ENCODE results near the gene MYO5A. TPM values are rescaled to one million over a fixed set of nuclear protein-coding genes. Genes with fewer than 3 reads are reported as not detected.

The MYO5A gene
- total and polyA plus RNA-seq, 9 of the 15 experiments (the other 6 are each of a cell fraction or from before 2014, with no cell fraction given), result 0.03 to 0.82 (median 0.40) TPM

- H4K20me1 ChIP-seq (replicated peaks; ENCODE audit: control insufficient read depth, insufficient read depth, low read length), result no peaks in the 10 kb centered on the region
- no peak for TF ChIP-seq ZNF41 (CRISPR knock-in tag; conservative IDR thresholded peaks at IDR 0.05)
- no peak for TF ChIP-seq ZNF174 (CRISPR knock-in tag; IDR thresholded peaks at IDR 0.05)
- no peak for TF ChIP-seq CHD1 (IDR thresholded peaks at IDR 0.05; ENCODE audit: low read length)
- no peak for TF ChIP-seq SIRT6 (IDR thresholded peaks at IDR 0.05; ENCODE audit: low read depth, low read length)
- no peak for TF ChIP-seq SMARCA5 (IDR thresholded peaks at IDR 0.05)
- TF ChIP-seq NFATC3 (IDR thresholded peaks at IDR 0.05), result no peak
- TF ChIP-seq SRSF7 (optimal IDR thresholded peaks at IDR 0.05; ENCODE audit: low read depth, low read length), result no peak
- TF ChIP-seq HMGN3 (IDR thresholded peaks at IDR 0.05; ENCODE audit: borderline replicate concordance, extremely low read depth, insufficient read length, low read depth, low read length), result no peak
- no peak for TF ChIP-seq RBM25 (IDR thresholded peaks at IDR 0.05; ENCODE audit: low read depth, low read length, severe bottlenecking)
- no peak for TF ChIP-seq ZNF175 (CRISPR knock-in tag; IDR thresholded peaks at IDR 0.05; ENCODE audit: low read depth)
- TF ChIP-seq PURB (CRISPR knock-in tag; IDR thresholded peaks at IDR 0.05; ENCODE audit: low read depth), result no peak
- TF ChIP-seq ERF (CRISPR knock-in tag; IDR thresholded peaks at IDR 0.05), result no peak
- no peak overlapping the region for H3K4me3 ChIP-seq
- DNase-seq (ENCODE audit: extremely low read depth in 1 of 4, low spot score in 3 of 4) (no peak), FAIRE-seq (no peak), ATAC-seq (no peak)
- no peaks in the 10 kb centered on the region for H3K4me1 ChIP-seq (replicated peaks in 1 of 2; ENCODE audit: control insufficient read depth in 2 of 2, insufficient read depth in 2 of 2, low read length in 2 of 2)
- in situ Hi-C loops (cut with MboI) (no loop called here), intact Hi-C loops (cut with micrococcal nuclease) (no loop called here)
- no peak overlapping the region for H3K27ac ChIP-seq (ENCODE audit: extremely low read depth, low read depth, low read length)
- no peak overlapping the region for H2AFZ ChIP-seq (ENCODE audit: low read depth, low read length)
- H3K9me3 ChIP-seq (replicated peaks; ENCODE audit: control insufficient read depth, insufficient read depth, low read depth, low read length), result no peaks in the 10 kb centered on the region
- no peaks in the 10 kb centered on the region for H3K36me3 ChIP-seq (ENCODE audit: control insufficient read depth, insufficient read depth, low read length)
- CTCF ChIA-PET (ENCODE audit: low intra/inter-chr PET ratio), result no interaction called here
- H3K79me2 ChIP-seq (ENCODE audit: control insufficient read depth, insufficient read depth, low read length), result no peaks in the 10 kb centered on the region
- no TSS peak for BruUV-seq (replicated peaks)
- H3K27me3 ChIP-seq (ENCODE audit: control insufficient read depth in 2 of 2, insufficient read depth in 2 of 2, low read length in 2 of 2), result peaks cover 11 to 41% of the 10 kb centered on the region in 2 experiments; a peak in 3 of 5 replicates
- H3K4me2 ChIP-seq (ENCODE audit: insufficient read depth, low read length), result no peak overlapping the region
- no peaks in the 10 kb centered on the region for H3K9me1 ChIP-seq (ENCODE audit: control insufficient read depth, insufficient read depth, low read length)
- no peak overlapping the region for H3K9ac ChIP-seq (ENCODE audit: insufficient read depth in 1 of 2, low read depth in 2 of 2, low read length in 2 of 2)
- POLR2A ChIA-PET, result no interaction called here
- 0% methylated on average over 4 of the region's 4 CpGs for WGBS (ENCODE audit: insufficient coverage, low coverage, missing lambda C conversion rate)
Measured at GRCh38 chr15:52289629-52290081, 239.0 kb downstream of the MYO5A start.

Data from K562 (cell line).